MV-4-11 (cell line): ENCODE data around the gene ARL4D.
"Not testable (repeated sequence)": the region's sequence is repeated elsewhere in the genome, so short reads cannot be mapped to it uniquely, and the experiment has no call there.

Source experiments
- DNase-seq: peaks from one replicate; lab custom pipeline; 2025; lab: John Stamatoyannopoulos, UW

The ARL4D gene

GRCh38 chr17:43369986-43370385 is 28.8 kb upstream of the ARL4D start:
- no peak for DNase-seq

DNA sequence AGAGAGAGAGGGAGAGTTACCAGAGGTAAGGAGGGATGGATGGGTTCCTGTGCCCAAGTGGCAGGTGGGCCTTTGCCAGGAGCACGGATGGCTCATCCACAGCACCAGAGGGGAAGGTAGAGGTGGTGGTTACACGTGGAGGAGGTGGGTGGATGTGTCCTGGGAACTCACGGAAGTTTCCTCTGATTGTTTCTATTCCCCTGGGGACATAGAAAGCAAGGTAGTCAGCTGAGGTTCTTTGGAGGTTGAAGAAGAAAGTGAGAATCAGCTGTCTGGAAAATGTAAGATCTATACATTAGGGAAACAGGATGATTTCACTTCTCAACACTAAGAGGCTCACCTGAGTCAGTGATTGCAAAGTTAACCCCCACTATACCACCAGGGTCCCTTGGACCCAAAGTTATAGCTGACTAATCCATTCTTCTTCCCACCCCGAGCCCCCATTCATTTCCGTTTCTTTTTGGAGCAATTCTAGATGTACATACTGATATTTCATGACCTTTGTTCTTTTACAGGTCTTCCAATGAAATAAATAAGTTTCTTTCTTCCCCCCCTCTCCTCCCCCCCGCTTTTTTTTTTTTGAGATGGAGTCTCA is 27.5 kb upstream of the ARL4D start:
- DNase-seq = no peak

DNA sequence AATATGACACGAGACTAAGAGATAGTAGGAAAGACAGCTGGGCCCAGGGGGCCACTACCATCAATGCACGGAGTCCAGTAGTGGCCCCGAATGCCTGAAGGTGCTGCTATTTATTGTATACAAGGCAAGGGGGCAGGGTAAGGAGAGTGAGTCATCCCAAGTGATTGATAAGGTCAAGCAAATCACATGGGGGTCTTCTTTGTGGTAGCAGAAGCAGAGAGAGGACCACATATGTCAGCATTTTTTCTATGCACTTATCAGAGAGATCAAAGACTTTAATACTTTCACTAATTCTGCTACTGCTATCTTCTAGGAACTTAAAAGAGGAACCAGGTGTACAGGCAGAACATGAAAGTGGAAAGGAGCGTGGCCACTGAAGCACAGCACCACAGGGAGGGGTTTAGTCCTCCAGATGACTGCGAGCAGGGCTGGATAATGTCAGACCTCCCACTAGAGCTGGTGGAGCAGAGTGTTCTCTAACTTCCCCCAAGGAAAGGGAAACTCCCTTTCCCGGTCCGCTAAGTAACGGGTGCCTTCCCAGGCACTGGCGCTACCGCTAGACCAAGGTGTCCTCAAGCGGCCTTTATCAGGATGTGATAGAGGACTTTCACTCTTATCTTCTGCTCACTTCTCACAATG is 26.4 kb upstream of the ARL4D start:
- DNase-seq = peak; percentile 79

DNA sequence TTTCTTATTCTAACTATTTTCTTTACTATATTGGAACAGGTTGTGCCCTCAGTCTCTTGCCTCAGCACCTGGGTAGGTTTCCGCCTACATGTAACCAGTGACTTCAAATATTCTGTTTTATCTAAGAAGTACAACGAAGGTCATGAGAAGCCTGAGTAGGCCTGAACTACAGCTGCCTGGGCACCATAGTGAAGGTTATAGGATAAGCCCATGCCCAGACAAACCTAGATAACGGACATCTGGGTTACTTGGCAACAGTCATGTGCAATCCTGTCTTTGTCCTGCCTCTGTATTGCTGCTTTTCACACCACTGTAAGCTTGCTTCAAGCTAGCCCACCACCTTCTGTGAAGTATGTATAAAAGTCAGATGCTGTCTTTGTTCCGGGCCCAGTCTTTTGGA is 25.4 kb upstream of the ARL4D start:
- DNase-seq = no peak

DNA sequence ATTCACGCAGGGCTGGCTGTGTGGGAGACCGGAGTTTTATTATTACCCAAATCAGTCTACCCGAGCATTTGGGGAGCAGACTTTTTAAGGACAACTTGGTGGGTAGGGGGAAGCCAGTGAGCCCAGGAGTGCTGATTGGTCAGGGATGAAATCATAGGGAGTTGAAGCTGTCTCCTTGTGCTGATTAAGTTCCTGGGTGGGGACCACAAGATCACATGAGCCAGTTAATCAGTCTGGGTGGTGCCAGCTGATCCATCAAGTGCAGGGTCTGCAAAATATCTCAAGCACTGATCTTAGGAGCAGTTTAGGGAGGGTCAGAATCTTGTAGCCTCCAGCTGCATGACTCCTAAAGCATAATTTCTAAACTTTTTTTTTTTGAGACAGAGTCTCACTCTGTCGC is 22.9 kb upstream of the ARL4D start:
- DNase-seq = not testable (repeated sequence)

DNA sequence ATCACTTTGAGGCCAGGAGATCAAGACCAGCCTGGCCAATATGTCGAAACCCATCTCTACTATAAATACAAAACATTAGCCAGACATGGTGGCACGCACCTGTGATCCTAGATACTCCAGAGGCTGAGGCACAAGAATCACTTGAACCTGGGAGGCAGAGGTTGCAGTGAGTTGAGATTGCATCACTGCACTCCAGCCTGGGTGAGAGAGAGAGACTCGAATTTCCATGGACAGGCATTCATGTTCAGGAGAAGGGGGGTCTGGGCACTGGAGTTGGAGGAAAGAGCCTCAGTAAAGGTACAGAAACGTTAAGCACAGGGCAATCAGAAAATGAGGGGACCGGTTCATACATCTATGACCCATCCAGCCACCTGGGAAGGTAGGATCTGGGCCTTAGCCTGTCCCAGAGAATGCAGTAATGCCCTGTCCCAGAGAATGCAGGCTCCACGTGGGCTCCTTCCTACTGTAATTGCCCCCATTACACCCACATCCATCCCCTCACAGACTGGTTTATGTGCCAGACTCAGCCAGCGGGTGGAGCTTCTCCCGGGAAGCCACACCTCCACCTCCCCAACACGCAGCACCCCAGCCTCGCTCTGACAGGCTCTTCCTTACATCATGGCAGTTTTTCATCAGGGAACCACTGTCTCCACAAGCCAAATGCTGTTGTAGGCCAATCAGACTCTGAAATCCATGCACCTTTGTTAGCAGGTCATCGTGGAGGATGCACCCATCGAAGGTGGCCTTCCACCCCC is 21.6 kb upstream of the ARL4D start:
- no peak for DNase-seq

GRCh38 chr17:43378766-43379165 is 20.0 kb upstream of the ARL4D start:
- no peak for DNase-seq

DNA sequence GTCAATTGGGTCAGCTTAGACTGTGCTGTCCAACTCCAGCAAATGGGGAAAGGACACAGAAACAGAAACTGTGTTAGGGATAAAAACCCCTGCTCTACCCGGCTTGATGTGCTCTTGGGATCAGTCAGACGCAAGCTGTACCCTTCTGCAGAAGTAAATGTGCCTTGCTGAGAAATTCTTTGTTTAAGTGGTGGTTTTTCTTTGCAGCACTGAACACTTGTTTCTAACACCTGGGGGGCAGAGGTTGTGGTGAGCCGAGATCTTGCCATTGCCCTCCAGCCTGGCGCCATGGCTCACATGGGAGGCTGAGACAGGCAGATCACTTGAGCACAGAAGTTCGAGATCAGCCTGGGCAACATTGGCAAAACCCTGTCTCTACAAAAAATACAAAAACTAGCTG is 18.5 kb upstream of the ARL4D start:
- no peak for DNase-seq

GRCh38 chr17:43381204-43381603 is 17.6 kb upstream of the ARL4D start:
- no peak for DNase-seq

DNA sequence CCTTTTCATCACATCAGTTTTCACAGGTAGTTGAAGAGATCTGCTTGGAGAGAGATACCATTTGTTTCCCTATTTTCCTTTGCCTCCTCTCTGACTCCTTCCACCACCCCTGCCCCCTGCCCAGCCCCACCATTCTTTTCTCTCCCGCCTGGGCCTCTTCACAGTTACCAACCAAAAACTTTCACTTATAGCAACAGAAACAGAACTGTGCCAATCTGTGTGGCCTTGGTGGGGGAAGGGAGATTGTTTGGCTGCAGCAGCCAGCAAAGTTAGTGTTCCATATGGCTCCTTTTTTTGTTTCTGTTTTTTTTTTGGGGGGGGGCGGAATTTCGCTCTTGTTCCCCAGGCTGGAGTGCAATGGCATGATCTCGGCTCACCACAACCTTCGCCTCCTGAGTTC is 17.2 kb upstream of the ARL4D start:
- no peak for DNase-seq

DNA sequence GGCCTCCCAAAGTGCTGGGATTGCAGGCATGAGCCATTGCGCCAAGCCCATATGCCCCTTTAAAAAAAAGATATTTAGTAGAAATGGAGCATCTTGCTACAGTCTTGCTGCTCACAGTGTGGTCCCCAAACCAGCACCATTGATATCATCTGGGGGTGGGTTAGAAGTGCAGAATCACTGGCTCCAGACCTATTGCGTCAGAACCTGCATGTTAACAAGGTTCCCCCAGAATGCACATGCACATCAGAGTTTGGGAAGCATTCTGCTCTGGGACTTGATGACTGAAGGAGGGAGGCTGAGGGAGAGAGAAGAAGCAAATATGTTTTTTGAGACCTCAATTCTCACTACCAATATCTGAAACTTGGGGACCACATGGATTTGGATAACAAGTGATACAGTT is 16.0 kb upstream of the ARL4D start:
- no peak for DNase-seq

GRCh38 chr17:43383372-43383771 is 15.4 kb upstream of the ARL4D start:
- DNase-seq = no peak

GRCh38 chr17:43383826-43384475 is 14.8 kb upstream of the ARL4D start:
- no peak for DNase-seq

GRCh38 chr17:43384476-43384862 is 14.3 kb upstream of the ARL4D start:
- DNase-seq = no peak

DNA sequence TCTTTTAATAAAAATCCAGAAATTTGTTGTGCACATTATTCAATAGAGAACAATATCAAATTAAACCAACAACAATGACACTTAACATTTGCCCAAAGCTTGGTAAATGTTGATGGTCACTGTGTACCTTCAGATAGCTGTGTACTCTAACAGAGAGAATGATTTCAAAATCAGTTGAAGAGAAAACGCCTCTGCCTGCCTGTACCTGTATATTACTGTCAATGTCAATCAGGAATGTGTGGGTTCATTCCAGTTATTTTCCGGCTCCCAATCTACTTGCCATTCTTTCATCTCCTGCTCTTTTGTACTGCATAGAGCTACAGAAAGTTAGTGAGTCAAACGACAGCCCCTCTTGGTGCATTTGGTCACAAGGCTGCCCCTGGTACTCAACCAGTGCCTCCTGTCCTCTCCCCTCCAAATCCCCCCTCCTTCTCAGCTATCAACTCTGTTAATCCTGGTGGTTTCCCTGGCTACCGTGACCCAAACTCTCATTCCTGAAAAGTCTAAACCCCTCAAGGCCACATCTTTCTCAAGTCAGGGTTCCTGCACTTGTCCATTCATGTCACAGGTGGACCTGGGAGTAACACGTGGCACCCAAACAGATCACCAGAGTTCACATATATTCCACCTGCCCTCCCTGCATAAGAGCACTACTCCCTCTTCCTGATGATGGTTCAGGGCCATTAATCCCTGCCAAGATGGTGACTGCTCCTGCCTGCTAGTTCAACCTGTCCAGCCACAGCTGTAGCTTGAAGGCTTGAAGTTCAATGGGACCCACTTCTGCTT is 13.6 kb upstream of the ARL4D start:
- no peak for DNase-seq

- peak; percentile 92 for DNase-seq
These were observed 10.3 kb upstream of the ARL4D start for GRCh38 chr17:43388359-43389045.

DNA sequence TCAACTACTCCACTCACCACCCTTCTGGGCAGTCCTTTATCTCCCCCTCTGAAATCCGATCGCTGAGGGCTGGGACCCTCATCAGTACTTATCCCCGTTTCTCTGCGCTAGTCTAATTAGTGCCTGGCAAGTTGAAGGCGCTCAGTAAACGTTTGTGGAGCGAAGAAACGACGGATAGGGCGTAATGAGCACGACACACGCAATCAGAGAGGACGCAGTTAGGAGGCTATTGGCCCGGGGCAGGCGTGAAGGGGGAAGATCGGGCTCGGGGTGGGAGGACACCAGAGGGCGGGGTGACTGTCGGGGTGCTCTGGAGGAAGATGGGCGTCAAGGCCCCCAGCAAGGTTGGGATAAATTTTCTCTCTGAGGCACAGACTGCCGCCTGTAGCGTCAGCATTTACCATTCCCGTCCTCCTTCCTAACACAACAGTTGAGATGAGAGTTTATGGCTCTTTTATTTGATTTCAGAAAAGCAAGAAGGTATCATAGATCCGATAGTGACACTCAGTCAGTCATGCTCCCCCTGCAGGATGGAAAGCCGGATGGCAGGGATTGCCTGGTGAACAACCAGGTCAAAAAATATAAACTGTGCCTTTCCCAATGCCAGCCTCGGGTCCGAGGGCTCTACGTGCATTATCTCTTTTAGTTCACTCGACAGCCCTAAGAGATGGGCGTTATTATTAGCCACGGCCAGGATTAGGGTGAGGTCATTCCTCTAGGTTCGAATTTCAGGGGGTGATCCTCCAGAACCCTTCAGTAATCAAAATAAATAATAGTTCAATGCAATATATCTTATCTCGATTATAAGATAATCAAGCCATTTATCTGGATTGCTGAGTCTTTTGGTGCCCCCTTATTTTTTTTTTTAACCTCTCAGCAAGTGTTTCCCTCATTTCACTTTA is 9.5 kb upstream of the ARL4D start:
- DNase-seq = peak; percentile 73

DNA sequence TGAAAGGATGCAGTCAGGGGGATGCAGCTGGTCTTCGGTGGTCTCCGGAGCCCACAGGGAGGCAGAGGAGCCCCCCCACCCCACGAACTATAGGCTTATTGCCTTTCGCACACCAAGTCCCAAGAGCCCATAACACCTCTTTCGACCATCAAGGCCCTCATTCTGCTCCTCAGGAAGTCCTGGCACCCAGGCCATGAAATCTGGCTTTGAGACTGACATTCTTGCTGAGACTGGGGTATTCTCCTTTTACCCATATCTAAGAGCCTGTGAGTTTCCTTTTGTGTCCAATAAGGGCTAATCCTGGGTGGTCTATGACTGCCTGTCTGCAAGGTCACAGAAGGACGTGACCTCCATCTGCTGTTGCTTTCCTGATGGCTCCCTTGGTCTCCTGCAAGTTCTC is 6.4 kb upstream of the ARL4D start:
- DNase-seq = no peak

DNA sequence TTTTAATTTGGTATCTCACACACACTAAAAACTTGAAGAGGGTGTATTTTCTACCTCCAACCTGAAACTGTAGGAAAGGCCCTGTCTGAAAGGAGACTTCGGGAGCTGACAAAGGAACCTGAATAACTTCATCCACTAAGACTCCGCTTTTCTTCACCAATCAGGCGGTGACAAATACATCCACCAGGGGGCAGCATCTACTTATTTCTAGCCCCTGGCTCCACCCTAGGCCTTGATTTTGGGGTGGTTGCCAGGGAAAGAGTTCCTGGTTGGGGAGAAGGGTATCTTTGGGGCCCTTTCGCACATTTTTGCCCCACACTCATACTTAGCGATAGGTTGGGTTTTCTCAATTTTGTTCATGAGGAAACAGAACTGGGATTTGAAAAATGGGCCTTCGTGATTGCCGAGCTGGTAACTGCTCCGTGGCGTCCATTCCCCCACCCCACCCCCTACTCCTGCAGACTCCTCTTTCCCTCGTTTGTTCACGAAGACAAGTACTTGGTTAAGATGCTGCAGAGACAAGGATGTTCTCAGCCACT is 4.8 kb upstream of the ARL4D start:
- peak; percentile 78 for DNase-seq

DNA sequence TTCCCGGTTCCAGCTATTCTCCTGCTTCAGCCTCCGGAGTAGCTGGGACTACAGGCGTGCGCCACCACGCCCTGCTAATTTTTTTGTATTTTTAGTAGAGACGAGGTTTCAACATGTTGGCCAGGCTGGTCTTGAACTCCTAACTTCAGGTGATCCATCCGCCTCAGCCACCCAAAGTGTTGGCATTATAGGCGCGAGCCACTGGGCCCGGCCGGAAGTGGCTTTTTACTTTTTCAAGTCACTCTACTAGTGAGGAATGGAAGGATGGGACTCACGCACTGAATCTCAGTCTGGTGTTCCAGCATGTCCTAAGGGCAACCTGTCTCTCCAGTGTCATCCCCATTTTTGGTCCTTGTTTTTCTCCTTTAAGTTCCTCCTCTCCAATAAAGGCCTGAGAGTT is 4.1 kb upstream of the ARL4D start:
- DNase-seq = not testable (repeated sequence)
